Stimulated activated CD8-positive, alpha-beta memory T cell treated with anti-CD3 and anti-CD28 coated beads, Interleukin-12 subunit alpha, Interleukin-12 subunit beta, amount 100 ng/mL, for 24 hours (primary cell): Measurements from ENCODE around the gene SLC25A29.

Experiments
- DNase-seq: peaks from one replicate; pipeline ENCODE4 v3.0.0-alpha.2; 2020; ENCODE audit errors: extremely low read depth

The SLC25A29 gene

DNA sequence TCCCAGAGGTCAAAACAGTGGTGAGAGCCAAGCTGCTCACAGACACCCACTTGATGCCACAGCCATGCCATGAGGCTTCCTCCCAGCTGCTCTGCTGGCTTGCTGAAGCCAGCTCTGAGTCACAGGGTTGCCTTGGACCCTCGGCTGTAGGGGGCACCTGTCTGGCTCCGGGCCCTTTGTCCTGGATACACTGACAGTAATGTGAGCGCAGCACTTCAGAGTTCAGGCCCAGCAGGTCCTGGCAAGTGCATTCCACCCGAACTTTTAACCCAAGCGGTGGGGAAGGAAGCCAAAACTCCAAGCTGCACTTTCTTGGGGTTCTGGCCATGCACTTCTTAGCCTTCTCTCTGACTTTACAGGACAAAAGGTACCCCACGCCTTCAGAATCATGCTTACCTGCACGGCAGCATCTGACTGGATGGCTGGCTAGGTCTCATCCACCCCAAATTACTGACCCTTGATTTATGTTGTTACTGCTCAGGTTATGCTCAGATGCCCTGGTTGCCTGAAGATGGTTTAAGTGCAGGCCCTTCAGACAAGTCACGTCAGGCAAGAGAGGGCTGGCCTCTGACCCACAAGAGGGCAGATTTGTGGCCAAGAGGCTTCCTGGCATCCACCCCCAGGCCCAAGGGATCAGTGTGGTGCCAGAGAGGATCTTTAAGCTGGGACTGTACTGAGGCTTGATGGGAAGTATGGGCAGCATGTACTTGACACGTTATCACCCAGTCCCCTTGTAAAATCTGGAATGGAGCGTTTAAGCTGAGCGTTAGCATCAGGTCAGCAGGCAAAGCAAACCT lies 24.8 kb downstream of the SLC25A29 start:
- no peak for DNase-seq

DNA sequence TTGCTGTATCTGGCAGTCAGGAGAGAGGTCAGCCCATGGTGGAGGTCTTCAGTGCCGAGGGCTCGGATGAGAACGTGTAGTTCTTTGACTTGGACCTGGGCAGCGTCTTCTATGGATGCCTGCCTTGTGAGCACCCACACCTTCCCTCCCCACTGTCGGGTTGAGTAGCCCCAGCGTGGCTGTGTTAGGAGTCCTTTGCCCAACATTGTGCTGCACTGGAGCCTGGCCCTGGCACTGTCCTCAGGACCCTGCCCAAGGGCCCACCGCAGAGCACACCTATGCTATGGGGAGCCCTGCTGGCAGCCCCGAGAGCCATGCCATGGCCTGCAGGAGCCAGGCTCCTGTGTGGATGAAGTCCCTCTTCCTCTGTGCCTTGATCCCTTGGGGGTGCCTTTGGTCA lies 26.7 kb downstream of the SLC25A29 start:
- DNase-seq = no peak

DNA sequence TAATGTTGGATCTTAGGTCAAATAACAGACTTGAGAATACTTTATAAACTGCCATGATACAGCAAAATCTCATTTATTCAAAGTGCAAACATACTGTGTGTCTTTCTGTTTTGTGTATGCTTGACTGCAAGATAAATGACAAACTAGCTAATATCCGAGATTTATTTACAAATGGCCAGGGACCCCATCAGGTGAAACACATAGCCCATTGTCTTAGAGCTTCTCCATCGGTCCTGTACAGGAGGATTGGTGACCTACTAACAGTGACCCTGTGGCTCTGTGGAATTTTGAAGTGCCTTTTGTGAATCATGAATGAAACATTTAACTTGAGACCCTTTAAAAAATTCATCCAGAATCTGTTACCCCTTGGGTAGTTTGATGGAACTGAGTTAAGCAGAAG lies 27.1 kb downstream of the SLC25A29 start:
- DNase-seq = no peak

DNA sequence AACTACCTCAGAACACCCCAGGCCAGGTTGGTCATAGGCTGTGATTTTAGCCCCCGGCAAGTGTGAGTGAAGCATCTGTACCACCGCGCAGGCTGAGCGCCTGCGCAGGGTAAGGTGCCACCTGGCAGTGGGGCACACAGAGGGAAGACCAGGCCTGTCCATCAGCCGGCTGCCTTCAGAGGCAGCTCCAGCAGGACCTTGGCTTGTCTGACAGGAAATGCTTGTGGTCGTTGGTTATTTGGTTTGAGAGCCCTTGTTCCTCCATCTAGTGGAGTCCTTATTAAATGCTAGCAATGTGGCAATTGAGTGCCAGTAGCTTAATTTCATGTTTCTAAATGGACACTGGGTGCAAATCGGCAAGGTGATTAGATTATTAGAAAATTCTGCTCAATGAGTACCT lies 27.5 kb downstream of the SLC25A29 start:
- DNase-seq = no peak

DNA sequence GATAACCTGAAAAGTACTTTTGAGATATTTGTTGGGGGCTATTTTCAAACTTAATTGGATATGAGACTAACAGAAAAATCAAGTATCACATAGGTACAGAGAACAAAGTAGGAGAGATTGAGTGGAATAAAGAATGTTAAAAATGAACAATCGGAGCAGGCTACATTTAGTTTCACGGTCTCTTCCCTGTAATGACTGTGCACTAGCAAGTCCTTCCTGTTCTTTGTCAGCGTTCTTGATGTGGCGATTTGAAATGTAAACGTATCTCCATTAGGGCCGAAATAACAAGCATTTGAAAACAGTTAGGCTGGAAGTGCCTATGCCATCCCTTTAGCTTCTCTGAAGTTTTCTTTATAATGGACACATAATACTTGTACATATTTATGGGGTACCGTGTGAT lies 31.0 kb downstream of the SLC25A29 start:
- no peak for DNase-seq

DNA sequence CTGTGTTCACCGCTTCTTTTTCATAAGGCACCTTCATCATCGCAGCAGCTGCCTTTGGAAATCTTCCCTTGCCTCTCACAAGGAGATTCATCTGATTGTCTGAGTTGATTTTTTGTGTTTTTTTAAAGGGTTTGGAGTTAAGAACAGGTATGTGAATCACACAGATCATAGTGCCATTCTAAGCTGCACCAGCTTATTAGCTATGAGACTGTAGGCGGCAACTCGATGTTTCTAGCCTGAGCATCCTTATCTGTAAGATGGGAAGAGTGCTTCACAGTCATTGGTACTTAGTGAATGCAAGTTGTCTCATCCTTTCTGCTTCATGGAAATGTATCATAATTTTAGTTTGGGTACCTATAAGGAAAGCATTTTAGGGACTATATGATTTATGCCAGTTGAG lies 32.0 kb downstream of the SLC25A29 start:
- no peak for DNase-seq

DNA sequence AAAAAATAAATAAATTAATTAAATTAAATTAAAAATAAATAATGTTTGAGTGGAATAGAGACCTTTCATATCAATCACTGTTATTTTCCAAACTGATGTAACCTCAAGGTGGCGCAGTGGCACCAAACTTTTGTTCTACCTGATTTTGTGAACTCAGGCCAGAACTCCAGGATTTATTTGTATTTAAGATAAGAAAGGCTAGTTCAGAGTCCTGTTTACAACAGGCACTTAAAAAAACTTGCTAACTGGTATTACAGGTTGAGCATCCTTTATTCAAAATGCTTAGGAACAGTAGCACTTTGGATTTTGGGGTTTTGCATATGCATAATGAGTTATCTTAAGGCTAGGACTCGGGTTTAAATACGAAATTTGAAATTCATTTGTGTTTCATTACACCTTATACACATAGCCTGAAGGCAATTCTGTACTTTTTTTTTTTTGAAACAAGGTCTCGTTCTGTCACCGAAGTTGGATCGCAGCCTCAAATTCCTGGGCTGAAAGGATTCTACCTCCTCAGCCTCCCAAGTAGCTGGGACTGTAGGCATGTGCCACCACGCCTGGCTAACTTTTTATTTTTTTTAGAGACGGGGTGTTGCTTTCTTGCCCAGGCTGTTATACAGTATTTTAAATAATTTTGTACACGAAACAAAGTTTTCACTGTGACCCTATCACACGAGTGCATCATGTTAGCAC lies 34.9 kb downstream of the SLC25A29 start:
- DNase-seq = no peak

DNA sequence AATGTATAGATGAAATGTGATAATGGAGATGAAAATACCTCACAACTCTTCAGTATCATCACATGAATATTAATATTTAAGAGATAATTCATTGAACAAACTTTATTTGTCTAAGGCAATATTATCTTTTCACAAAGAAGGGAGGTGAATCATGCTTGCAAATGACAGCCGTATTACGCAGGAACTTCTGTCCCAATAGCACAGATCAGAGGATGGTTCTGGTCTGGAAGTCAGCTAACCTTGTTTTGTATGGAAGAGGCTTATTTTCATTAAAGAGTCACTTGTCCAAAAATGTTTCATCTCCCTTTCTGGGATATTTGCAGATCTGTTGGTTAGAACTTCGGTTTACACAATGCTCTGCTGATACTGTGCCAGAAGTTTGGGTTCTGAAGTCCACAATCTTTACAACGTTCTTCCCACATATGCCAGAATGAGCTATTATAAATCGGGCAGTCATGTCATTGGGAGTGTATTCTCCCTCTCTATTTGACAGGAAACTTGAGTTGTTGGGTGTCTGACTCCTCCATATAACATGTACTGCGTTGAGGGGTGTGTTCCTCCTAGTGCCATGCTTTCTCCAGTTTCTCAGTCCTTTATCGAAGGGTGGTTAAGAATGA lies 37.5 kb downstream of the SLC25A29 start:
- DNase-seq = no peak

DNA sequence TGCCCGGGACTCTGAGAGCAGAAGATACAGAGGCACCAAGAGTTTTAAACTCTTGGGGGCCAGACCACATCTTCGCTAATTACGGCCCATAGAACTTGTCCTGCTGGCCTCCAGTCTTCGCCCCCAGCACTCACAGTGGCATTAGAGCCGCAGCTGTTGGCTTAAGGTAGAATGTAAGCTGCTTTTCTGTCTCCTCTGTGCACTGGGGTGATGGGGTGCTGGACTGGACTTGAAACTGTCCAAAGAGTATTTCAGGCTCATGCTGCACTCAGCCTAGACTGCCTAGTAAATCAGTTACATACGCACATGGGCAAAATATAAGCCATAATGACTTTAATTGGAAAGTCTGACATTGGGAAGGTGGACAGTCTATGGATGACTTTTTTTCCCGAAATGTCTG lies 38.3 kb downstream of the SLC25A29 start:
- no peak for DNase-seq

DNA sequence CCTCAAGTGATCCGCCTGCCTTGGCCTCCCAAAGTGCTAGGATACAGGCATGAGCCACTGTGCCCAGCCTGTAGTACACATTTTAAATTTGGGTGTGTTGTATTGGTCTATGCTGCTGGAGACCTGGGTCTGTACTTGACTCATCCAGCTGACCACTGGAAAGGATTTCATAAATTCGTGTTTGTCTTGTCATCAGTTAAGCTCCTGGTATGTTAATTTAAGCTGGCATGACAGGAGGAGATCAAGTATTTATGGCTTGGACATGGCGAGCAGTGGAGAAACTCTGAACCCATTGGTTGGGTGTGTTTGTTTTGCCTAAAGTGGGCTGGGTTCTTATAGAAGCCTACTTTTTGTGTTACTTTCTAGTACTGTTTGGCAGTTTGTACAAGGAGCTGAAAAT lies 43.1 kb downstream of the SLC25A29 start:
- no peak for DNase-seq

DNA sequence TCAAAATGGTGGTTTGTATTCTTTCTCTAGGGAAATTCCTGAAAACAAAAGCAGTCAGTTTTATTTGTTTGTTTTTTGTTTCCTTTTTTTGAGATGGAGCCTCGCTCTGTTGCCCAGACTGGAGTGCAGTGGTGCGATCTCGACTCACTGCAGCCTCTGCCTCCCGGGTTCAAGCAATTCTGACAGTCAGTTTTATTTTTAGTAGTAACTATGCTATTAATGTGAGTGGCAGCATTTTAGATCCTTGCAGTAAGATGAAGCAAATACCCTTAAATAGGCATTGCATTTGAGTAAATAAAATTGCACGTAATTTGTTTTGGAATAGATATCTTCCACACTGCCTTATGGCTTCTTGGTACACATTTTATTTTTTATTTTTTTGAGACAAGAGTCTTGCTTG lies 43.7 kb downstream of the SLC25A29 start:
- no peak for DNase-seq

DNA sequence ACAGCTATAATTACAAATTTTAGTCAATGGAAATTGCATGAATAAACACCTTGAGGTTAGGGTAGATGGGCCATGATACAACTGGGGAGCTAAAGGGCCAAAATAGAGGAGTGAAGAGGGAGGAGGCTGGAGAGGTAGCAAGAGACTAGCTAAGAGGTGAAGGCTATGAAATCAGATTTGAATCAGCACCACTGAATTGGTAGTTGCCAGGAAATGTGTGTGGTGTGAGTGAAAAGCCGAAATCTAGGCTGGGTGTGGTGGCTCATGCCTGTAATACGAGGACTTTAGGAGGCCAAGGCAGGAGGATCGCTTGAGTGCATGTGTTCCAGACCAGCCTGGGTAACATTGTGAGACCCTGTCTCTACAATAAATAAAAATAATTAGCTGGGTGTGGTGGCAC lies 44.6 kb downstream of the SLC25A29 start:
- no peak for DNase-seq

DNA sequence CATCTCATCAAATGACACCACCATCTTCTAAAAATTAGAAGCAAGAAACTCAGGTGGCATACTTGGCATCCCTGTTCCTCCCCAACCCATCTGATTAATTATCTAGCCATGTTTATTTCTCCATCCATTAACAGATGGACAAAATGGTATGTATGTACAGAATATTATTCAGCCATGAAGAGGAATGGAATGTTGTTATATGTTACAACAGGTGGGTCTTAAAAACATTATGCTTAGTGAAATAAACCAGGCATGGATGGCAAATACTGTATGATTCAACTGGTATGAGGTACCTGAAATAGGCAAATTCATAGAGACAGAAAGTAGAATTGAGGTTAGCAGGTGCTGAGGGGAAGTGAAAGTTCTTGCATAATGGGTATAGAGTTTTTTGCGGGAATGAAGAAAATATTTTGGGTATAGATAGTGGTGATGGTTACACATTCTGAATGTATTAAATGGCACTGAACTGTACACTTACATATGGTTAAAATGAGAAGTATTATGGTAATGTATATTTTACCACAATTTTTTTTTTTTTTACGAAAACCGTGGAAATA lies 49.8 kb downstream of the SLC25A29 start:
- DNase-seq = no peak

DNA sequence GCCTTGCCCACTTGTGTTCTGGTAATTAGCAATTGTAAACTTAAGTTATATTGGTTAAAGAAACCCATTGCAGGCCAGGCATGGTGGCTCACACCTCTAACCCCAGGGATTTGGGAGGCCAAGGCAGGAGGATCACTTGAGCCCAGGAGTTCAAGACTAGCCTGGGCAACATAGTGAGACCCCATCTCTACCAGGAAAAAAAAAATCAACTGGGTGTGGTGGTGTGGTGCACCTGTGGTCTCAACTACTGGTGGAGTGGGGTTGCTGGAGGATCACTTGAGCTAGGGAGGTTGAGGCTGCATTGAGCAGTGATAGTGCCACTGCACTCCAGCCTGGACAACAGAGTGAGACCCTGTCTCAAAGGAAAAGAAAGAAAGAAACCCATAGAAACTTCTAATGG lies 53.6 kb downstream of the SLC25A29 start:
- no peak for DNase-seq

DNA sequence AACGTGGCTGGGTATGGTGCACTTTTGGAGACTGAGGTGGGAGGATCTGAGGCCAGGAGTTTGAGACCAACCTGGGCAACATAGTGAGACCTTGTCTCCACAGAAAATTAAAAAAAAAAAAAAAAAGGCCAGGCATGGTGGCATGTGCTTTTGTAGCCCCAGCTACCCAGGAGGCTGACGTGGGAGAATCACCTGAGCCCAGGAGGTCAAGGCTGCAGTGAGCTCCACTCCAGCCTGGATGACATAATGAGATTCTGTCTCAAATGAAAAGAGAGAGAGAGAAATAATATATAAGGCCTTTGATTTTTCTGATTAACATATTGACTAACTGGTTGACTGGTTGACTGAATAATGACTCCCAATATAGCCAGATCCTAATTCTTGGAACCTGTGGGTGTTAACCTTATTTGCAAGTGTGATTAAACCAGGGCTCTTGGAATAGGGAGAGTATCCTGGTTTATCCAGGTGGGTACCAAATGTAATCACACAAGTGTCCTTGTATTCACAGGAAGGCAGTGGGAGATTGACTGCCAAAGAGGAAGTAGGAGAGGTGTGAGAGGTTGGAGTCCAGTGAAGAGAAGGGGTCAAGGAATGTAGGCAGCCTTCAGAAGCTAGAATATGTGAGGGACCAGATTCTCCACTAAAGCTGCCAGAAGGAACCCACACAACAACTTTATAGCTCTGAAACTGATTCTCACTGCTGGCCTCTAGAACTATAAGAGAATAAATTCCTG lies 55.3 kb downstream of the SLC25A29 start:
- no peak for DNase-seq

DNA sequence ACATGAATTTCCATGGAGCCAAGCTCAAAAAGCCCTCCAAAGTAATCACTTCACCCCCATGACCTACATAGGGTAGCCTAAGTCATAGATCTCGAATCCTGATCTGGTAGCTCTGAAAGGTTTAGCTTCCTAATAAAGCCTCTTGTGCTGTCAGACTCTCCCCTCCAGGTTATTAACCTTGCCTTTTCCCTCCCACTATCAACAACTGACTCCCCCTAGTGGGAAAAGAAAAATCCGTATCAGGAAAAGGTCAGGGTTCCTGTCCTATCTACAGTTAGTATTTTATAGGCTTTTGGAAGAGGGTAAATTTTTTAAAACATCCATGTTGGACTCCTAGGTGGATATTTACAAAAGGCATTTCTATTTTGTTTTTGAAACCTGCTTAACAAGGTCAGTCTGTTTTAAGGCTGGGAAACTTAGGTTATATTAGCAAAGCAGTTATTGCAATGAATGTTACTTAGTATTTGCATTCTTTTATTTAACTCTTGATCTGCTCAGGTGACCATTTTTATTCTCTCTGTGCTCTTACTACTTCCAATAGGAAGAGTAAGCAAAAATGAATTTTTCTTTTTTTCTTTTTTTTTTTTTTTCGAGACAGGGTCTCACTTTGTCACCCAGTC lies 59.3 kb downstream of the SLC25A29 start:
- no peak for DNase-seq

DNA sequence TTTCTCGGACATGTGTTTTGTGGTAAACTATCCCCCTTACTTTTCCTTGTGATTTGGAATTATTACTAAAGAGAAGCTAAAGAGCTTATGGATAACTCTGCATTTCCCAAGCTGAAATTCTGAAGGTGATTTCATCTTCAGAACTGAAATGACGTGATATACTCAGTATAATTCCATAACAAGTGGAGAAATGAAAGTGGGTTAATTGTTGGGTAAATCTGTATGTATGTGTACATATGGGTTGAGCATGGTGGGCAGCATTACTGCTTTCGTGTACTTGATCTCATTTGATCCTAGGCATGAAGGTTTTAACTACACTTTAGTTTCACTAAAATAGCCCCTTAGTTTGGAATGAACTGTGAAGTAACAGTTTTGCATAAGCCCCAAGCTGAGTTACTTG lies 63.2 kb downstream of the SLC25A29 start:
- no peak for DNase-seq

DNA sequence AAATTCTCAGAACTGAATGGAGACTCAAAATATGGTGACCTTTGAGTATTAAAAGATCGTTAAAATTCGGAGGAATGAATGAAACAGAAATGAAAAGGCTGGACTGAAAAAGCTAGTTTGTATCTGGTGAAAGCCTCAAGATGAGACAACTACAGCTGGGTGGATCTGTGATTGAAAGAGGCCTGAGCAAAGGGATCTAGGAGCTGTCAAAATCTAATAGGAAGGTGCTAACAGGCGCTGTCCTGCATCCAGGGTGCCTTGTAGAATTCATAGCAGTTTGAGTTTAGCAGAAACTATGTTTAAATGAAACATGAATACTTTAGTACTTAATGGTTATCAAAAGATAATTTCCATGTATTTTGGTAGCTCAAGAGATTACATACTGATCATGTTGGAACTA lies 65.0 kb downstream of the SLC25A29 start:
- DNase-seq = no peak
